H1 (cell line): ENCODE measurements around the gene CDK15. TPM values are rescaled to one million over a fixed set of nuclear protein-coding genes. Genes with fewer than 3 reads are reported as not detected.

Source experiments
- CTCF ChIA-PET: fragments of 300-600 bp; sonication (Branson Sonifier 250); formaldehyde crosslinking; loops from one replicate; lab custom pipeline; 2021; ENCODE audit not compliant: partially characterized antibody; lab: Charles Lee
- POLR2A ChIA-PET: fragments of 300-600 bp; sonication (Branson Sonifier 250); formaldehyde crosslinking; loops from one replicate; lab custom pipeline; 2021; ENCODE audit warnings: inconsistent platforms; ENCODE audit not compliant: partially characterized antibody; lab: Charles Lee
- DNase-seq, 2 experiments: peaks; one replicate each; pipeline versions ENCODE4 v3.0.0 to v3.0.0-alpha.2; 2010 to 2022; ENCODE audit warnings: low spot score in 2 of 2, low read depth in 1 of 2, mixed read lengths in 1 of 2
- FAIRE-seq: peaks from 2 replicates; lab custom pipeline; 2011; peaks lifted over from hg19 to GRCh38; lab: Jason Lieb, UNC
- H2AFZ ChIP-seq: 2 replicates; pipeline ENCODE4 v1.8.1; 2012; ENCODE audit warnings: low read length, inconsistent platforms
- H2AK5ac ChIP-seq: 2 replicates; pipeline ENCODE4 v1.6.1; 2013; ENCODE audit warnings: low read depth, low read length
- H2BK120ac ChIP-seq: replicated peaks from 2 replicates; pipeline ENCODE3; 2013; ENCODE audit warnings: low read depth, low read length, inconsistent platforms
- H2BK12ac ChIP-seq: 2 replicates; pipeline ENCODE4 v1.6.1; 2013; ENCODE audit warnings: low read depth, low read length
- H2BK15ac ChIP-seq: 2 replicates; pipeline ENCODE4 v1.6.1; 2013; ENCODE audit warnings: low read length
- H2BK20ac ChIP-seq: 2 replicates; pipeline ENCODE4 v1.6.1; 2013; ENCODE audit warnings: low read length
- H2BK5ac ChIP-seq: 2 replicates; pipeline ENCODE4 v1.6.1; 2013; ENCODE audit warnings: low read depth, low read length
- H3K14ac ChIP-seq: 2 replicates; pipeline ENCODE4 v1.6.1; 2013; ENCODE audit warnings: inconsistent platforms; ENCODE audit not compliant: insufficient read length
- H3K18ac ChIP-seq: 2 replicates; pipeline ENCODE4 v1.6.1; 2013; ENCODE audit warnings: low read length; ENCODE audit errors: extremely low read depth
- H3K23ac ChIP-seq: 2 replicates; pipeline ENCODE4 v1.6.1; 2013; ENCODE audit warnings: inconsistent platforms; ENCODE audit not compliant: insufficient read length
- H3K23me2 ChIP-seq: 2 replicates; pipeline ENCODE4 v1.6.1; 2013; ENCODE audit warnings: low read depth, low read length
- H3K27ac ChIP-seq: 2 replicates; pipeline ENCODE4 v1.6.1; 2011; ENCODE audit warnings: low read depth, low read length, inconsistent platforms
- H3K27me3 ChIP-seq, 4 experiments: replicated peaks in 1 of 4; 1 replicate in 1 of 4; 2 replicates in 3 of 4; pipeline versions ENCODE4 v1.6.1 to v1.8.1; 2011 to 2013; ENCODE audit warnings: low read length in 3 of 4, mild to moderate bottlenecking in 3 of 4, inconsistent platforms in 2 of 4, mixed read lengths in 2 of 4, moderate library complexity in 1 of 4; ENCODE audit not compliant: control insufficient read depth in 3 of 4, insufficient read depth in 3 of 4; ENCODE audit errors: extremely low read depth in 1 of 4
- H3K36me3 ChIP-seq, 4 experiments: 2 replicates each; pipeline versions ENCODE4 v1.6.1 to v1.8.1; 2011 to 2013; ENCODE audit warnings: mild to moderate bottlenecking in 4 of 4, low read length in 3 of 4, moderate library complexity in 2 of 4, control low read depth in 1 of 4, inconsistent platforms in 1 of 4; ENCODE audit not compliant: insufficient read depth in 4 of 4, control insufficient read depth in 2 of 4
- H3K4ac ChIP-seq: replicated peaks from 2 replicates; pipeline ENCODE3; 2013; ENCODE audit warnings: low read length, low read depth, mixed read lengths, inconsistent platforms; ENCODE audit not compliant: insufficient read length
- H3K4me1 ChIP-seq, 4 experiments: replicated peaks in 1 of 4; 1 replicate in 1 of 4; 2 replicates in 3 of 4; pipeline versions ENCODE4 v1.6.1 to v1.8.1; 2011 to 2013; ENCODE audit warnings: low read length in 3 of 4, inconsistent platforms in 2 of 4, mixed read lengths in 1 of 4; ENCODE audit not compliant: insufficient read depth in 4 of 4, control insufficient read depth in 3 of 4
- H3K4me2 ChIP-seq, 2 experiments: 2 replicates each; pipeline versions ENCODE4 v1.6.1 to v1.8.1; 2011 to 2013; ENCODE audit warnings: low read depth in 2 of 2, low read length in 2 of 2, control low read depth in 1 of 2, inconsistent platforms in 1 of 2, mild to moderate bottlenecking in 1 of 2; ENCODE audit not compliant: insufficient read depth in 1 of 2
- H3K4me3 ChIP-seq, 4 experiments: fragments of 200-600, 300-600 bp in 1 of 4; sonication (generic), shearing (Covaris generic), sonication (Bioruptor Twin) in 1 of 4; 2 replicates each; pipeline versions ENCODE4 v1.5.1 to v1.8.1; 2011 to 2016; ENCODE audit warnings: low read length in 4 of 4, low read depth in 3 of 4, control low read depth in 2 of 4, inconsistent platforms in 2 of 4, mild to moderate bottlenecking in 2 of 4, mixed read lengths in 1 of 4, moderate library complexity in 1 of 4; ENCODE audit not compliant: insufficient read depth in 2 of 4; ENCODE audit errors: extremely low read depth in 1 of 4
- H3K56ac ChIP-seq: replicated peaks from 2 replicates; pipeline ENCODE3; 2013; ENCODE audit warnings: low read depth, mild to moderate bottlenecking, mixed read lengths, low read length, inconsistent platforms; ENCODE audit not compliant: insufficient read length
- H3K79me1 ChIP-seq: 2 replicates; pipeline ENCODE4 v1.6.1; 2013; ENCODE audit warnings: low read depth, low read length, control low read depth
- H3K79me2 ChIP-seq, 2 experiments: 2 replicates each; pipeline versions ENCODE4 v1.6.1 to v1.8.1; 2012 to 2013; ENCODE audit warnings: low read length in 2 of 2, mild to moderate bottlenecking in 2 of 2, inconsistent platforms in 1 of 2; ENCODE audit not compliant: insufficient read depth in 2 of 2, control insufficient read depth in 1 of 2
- H3K9ac ChIP-seq, 4 experiments: replicated peaks in 1 of 4; 1 replicate in 1 of 4; 2 replicates in 3 of 4; pipeline versions ENCODE4 v1.6.1 to v1.8.1; 2011 to 2013; ENCODE audit warnings: low read depth in 3 of 4, low read length in 3 of 4, control low read depth in 2 of 4, mild to moderate bottlenecking in 2 of 4, moderate library complexity in 2 of 4, inconsistent platforms in 1 of 4; ENCODE audit errors: extremely low read depth in 1 of 4
- H3K9me3 ChIP-seq, 2 experiments: 2 replicates each; pipeline versions ENCODE4 v1.6.1 to v1.8.1; 2012 to 2013; ENCODE audit warnings: mild to moderate bottlenecking in 2 of 2, moderate library complexity in 2 of 2, control low read depth in 1 of 2, inconsistent platforms in 1 of 2, low read depth in 1 of 2, low read length in 1 of 2, mixed read lengths in 1 of 2; ENCODE audit not compliant: insufficient read depth in 2 of 2
- H4K20me1 ChIP-seq, 2 experiments: replicated peaks in 1 of 2; 2 replicates each; pipeline versions ENCODE3 to v1.8.1; 2011 to 2013; ENCODE audit warnings: inconsistent platforms in 2 of 2, low read length in 2 of 2, mild to moderate bottlenecking in 1 of 2; ENCODE audit not compliant: insufficient read depth in 2 of 2, control insufficient read depth in 1 of 2
- H4K5ac ChIP-seq: 2 replicates; pipeline ENCODE4 v1.6.1; 2013; ENCODE audit warnings: low read length, low read depth, mixed read lengths, inconsistent platforms; ENCODE audit not compliant: insufficient read length
- H4K8ac ChIP-seq: 2 replicates; pipeline ENCODE4 v1.8.0; 2013; ENCODE audit warnings: mild to moderate bottlenecking, moderate library complexity, low read length, inconsistent platforms; ENCODE audit not compliant: insufficient read depth; ENCODE audit errors: extremely low read depth
- H4K91ac ChIP-seq: replicated peaks from 2 replicates; pipeline ENCODE3; 2013; ENCODE audit warnings: low read length, mixed read lengths, inconsistent platforms; ENCODE audit not compliant: insufficient read length
- CHD2 ChIP-seq: IDR thresholded peaks from 2 replicates; pipeline ENCODE4 v1.6.1; 2012; ENCODE audit warnings: low read length, improper control_type of control experiment
- GABPA ChIP-seq: IDR thresholded peaks from 2 replicates; pipeline ENCODE4 v1.6.1; 2011; ENCODE audit warnings: mild to moderate bottlenecking, low read length, moderate library complexity, borderline replicate concordance; ENCODE audit not compliant: insufficient read depth
- HDAC2 ChIP-seq, 2 experiments: fragments of 300-600 bp in 1 of 2; sonication (generic) in 1 of 2; IDR thresholded peaks; 2 replicates each; pipeline ENCODE4 v1.6.1; 2011 to 2012; ENCODE audit warnings: low read depth in 2 of 2, low read length in 2 of 2, mild to moderate bottlenecking in 2 of 2, moderate library complexity in 2 of 2, borderline replicate concordance in 1 of 2, inconsistent platforms in 1 of 2
- JUN ChIP-seq: IDR thresholded peaks from 2 replicates; pipeline ENCODE4 v1.6.1; 2011; ENCODE audit warnings: low read depth, mild to moderate bottlenecking, improper control_type of control experiment, low read length
- MAX ChIP-seq: IDR thresholded peaks from 2 replicates; pipeline ENCODE4 v1.6.1; 2012; ENCODE audit warnings: inconsistent platforms
- SIN3A ChIP-seq, 2 experiments: IDR thresholded peaks in 1 of 2; conservative IDR thresholded peaks in 1 of 2; 2 replicates each; pipeline ENCODE4 v1.6.1; 2011 to 2012; ENCODE audit warnings: low read length in 2 of 2, improper control_type of control experiment in 1 of 2, low read depth in 1 of 2, mild to moderate bottlenecking in 1 of 2
- SIRT6 ChIP-seq: IDR thresholded peaks from one replicate; pipeline ENCODE4 v1.7.1; 2012; ENCODE audit warnings: low read length, inconsistent platforms
- TBP ChIP-seq: IDR thresholded peaks from 2 replicates; pipeline ENCODE4 v1.6.1; 2011; ENCODE audit warnings: low read depth, low read length, improper control_type of control experiment
- USF2 ChIP-seq: IDR thresholded peaks from 2 replicates; pipeline ENCODE4 v1.6.1; 2011; ENCODE audit warnings: low read length, improper control_type of control experiment
- YY1 ChIP-seq: IDR thresholded peaks from 2 replicates; pipeline ENCODE4 v1.6.1; 2011; ENCODE audit warnings: low read depth, mild to moderate bottlenecking, low read length
- WGBS, 2 experiments: shearing (Covaris generic) in 1 of 2; methylation state at CpG; one replicate each; pipeline versions ENCODE4 v1.1.6 to v1.1.7; 2013 to 2015; ENCODE audit warnings: low lambda C conversion rate in 2 of 2, mixed read lengths in 2 of 2, inconsistent platforms in 1 of 2, low coverage in 1 of 2, missing lambda C conversion rate in 1 of 2; ENCODE audit not compliant: insufficient replicate concordance in 2 of 2, insufficient coverage in 1 of 2, insufficient read length in 1 of 2; ENCODE audit errors: extremely low coverage in 1 of 2, missing lambda C conversion rate in 1 of 2; 5-methylcytosine and 5-hydroxymethylcytosine counted together
- polyA plus RNA-seq, 7 experiments: library from polyadenylated mRNA; depleted of rRNA in 3 of 7; stranded (reverse) in 5 of 7; unstranded in 2 of 7; fragments of >200 nt in 5 of 7; fragments of 200-250 nt in 2 of 7; gene quantifications; 1 replicate in 5 of 7; 2 replicates in 1 of 7; 4 replicates in 1 of 7; pipeline versions ENCODE4 v1.2.1 to v1.2.3, GENCODE V29; 2011 to 2013; ENCODE audit warnings: missing spikeins in 2 of 7, mixed read lengths in 2 of 7
- total RNA-seq: library from RNA; stranded (reverse); fragmentation: NEBNext Ultra II Directional; extraction: Animal tissue kit (Norgen Biotek cat#: 25700); gene quantifications from 2 replicates; pipeline ENCODE4 v1.2.1, GENCODE V29; 2021

CDK15 gene
- total and polyA plus RNA-seq, 2 of the 8 experiments (the other 6 are each of a cell fraction or from before 2014, with no cell fraction given) = 0.03 TPM; not detected in 1

- no peak overlapping the region for H3K14ac ChIP-seq
- no peak overlapping the region; the same call in 1 of the 2 replicates for H3K18ac ChIP-seq
- no peak overlapping the region for H2BK5ac ChIP-seq
- no peak overlapping the region for H4K8ac ChIP-seq
- no peak overlapping the region for H2BK120ac ChIP-seq
- H3K23ac ChIP-seq = no peak overlapping the region
- H4K91ac ChIP-seq = no peak overlapping the region
- H3K9me3 ChIP-seq = no peaks in the 10 kb centered on the region
- H2AK5ac ChIP-seq = no peak overlapping the region; the same call in none of the 2 replicates
- FAIRE-seq = no peak
- no peaks in the 10 kb centered on the region for H4K20me1 ChIP-seq
- no peak overlapping the region for H2AFZ ChIP-seq
- H3K79me1 ChIP-seq = no peaks in the 10 kb centered on the region
- no peak overlapping the region for H3K4me3 ChIP-seq
- WGBS, 2 experiments = 89% methylated on average over 3 of the region's 3 CpGs; no CpG with 5 or more reads in 1 of the 2 experiments
- H3K9ac ChIP-seq = no peak overlapping the region
- no peak overlapping the region for H3K56ac ChIP-seq
- no peak overlapping the region for H3K4me2 ChIP-seq
- ChIA-PET POLR2A (interaction anchor here (1.0 to 3.3 kb wide), 4 partner anchors 13 to 87 kb away, joined by 3 to 10 read pairs (median 3); no protein-coding TSS in a partner anchor), CTCF (interaction anchor here (0.8 to 1.6 kb wide), 8 partner anchors 8 to 83 kb away, joined by 3 to 5 read pairs (median 3); no protein-coding TSS in a partner anchor)
- H3K23me2 ChIP-seq = no peaks in the 10 kb centered on the region
- 0 out of 2 replicates have a peak overlapping the region, but pooled peaks have one; percentile 76 for H2BK20ac ChIP-seq
- DNase-seq = no peak
- H3K4me1 ChIP-seq = peaks cover 3 to 15% (median 10%) of the 10 kb centered on the region in 4 experiments
- H4K5ac ChIP-seq = no peak overlapping the region
- H3K27ac ChIP-seq = no peak overlapping the region
- H2BK12ac ChIP-seq = no peak overlapping the region
- no peak overlapping the region for H3K4ac ChIP-seq
- H3K36me3 ChIP-seq = no peaks in the 10 kb centered on the region
- no peak overlapping the region for H2BK15ac ChIP-seq
- H3K27me3 ChIP-seq = no peaks in the 10 kb centered on the region
- H3K79me2 ChIP-seq = no peaks in the 10 kb centered on the region
- TF ChIP-seq CHD2 (no peak), SIRT6 (no peak), HDAC2 (IDR thresholded peaks at IDR 0.05; ENCODE audit: borderline replicate concordance in 1 of 2, low read depth in 2 of 2, low read length in 2 of 2) (no peak), USF2 (no peak), TBP (no peak), MAX (no peak), SIN3A (conservative IDR thresholded peaks at IDR 0.05 in 1 of 2, IDR thresholded peaks at IDR 0.05 in 1 of 2; ENCODE audit: low read depth in 1 of 2, low read length in 2 of 2) (no peak), JUN (no peak), YY1 (no peak), GABPA (no peak)
Measured at GRCh38 chr2:201929281-201930026, 123.1 kb downstream of the CDK15 start.
